Transverse colon (tissue), 3 donors: ENCODE results near the gene WIPF3.

Source experiments
- CTCF ChIP-seq, 5 experiments: fragments of 200-600 bp in 3 of 5; fragments of 450-650 bp in 2 of 5; sonication (generic) in 3 of 5; IDR thresholded peaks; 1 replicate in 2 of 5; 2 replicates in 3 of 5; pipeline ENCODE4 v1.5.1; 2016 to 2017; ENCODE audit warnings: antibody characterized with exemption in 5 of 5, inconsistent platforms in 3 of 5, mild to moderate bottlenecking in 2 of 5, moderate library complexity in 1 of 5
- EP300 ChIP-seq: sonication (generic); formaldehyde crosslinking; IDR thresholded peaks from one replicate; pipeline ENCODE4 v1.6.1; 2017; ENCODE audit warnings: antibody characterized with exemption, low read depth

- TF ChIP-seq CTCF (IDR thresholded peaks at IDR 0.05) (no peak), EP300 (no peak)
These were observed 73.3 kb downstream of the WIPF3 start for GRCh38 chr7:29879609-29880008.
